ENCODE measurements around the gene SLC24A3. TPM values are rescaled to one million over a fixed set of nuclear protein-coding genes. Genes with fewer than 3 reads are reported as not detected.

Gene SLC24A3
- total RNA-seq (2014; rRNA removed; shearing (Covaris generic)) (2.5 and 3.0 TPM in 2 replicates), polyA plus RNA-seq (2016; fragmentation: Nextera tagmentation; extraction: Ambion mirVana) (0.81 and 1.2 TPM in 2 replicates)
- long read RNA-seq = 0 reads

DNA sequence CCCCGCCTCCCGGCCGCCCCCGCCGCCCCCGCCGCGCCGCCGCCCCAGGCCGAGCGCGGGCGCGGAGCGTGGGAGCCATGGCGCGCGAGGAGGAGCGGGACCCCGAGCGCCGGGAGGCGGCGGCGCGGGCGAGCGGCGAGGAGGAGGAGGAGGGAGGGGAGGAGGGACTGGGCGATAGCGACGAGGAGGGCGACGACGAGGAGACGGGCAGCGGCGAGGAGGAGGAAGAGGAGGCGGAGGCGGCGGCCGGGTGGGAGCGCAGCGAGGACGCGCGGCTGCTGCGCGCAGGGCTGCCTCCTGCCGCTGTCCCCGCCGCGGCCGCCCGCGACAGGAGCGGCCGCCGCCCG lies at the start of gene SLC24A3:
TSS of gene SLC24A3 (plus strand) at position 174 of the 347 bp plus-strand sequence.
- H3K4me3 Mint-ChIP-seq = peak within 1 kb of the TSS; percentile 75
- no peaks in the 10 kb centered on the region for H3K79me2 ChIP-seq (replicated peaks; ENCODE audit: insufficient read depth)
- peak within 1 kb of the TSS; percentile 69 for H3K4me3 ChIP-seq
- no peaks in the 10 kb centered on the region for H3K9me2 ChIP-seq (ENCODE audit: insufficient read depth)
- TF ChIP-seq, protein P1, sequence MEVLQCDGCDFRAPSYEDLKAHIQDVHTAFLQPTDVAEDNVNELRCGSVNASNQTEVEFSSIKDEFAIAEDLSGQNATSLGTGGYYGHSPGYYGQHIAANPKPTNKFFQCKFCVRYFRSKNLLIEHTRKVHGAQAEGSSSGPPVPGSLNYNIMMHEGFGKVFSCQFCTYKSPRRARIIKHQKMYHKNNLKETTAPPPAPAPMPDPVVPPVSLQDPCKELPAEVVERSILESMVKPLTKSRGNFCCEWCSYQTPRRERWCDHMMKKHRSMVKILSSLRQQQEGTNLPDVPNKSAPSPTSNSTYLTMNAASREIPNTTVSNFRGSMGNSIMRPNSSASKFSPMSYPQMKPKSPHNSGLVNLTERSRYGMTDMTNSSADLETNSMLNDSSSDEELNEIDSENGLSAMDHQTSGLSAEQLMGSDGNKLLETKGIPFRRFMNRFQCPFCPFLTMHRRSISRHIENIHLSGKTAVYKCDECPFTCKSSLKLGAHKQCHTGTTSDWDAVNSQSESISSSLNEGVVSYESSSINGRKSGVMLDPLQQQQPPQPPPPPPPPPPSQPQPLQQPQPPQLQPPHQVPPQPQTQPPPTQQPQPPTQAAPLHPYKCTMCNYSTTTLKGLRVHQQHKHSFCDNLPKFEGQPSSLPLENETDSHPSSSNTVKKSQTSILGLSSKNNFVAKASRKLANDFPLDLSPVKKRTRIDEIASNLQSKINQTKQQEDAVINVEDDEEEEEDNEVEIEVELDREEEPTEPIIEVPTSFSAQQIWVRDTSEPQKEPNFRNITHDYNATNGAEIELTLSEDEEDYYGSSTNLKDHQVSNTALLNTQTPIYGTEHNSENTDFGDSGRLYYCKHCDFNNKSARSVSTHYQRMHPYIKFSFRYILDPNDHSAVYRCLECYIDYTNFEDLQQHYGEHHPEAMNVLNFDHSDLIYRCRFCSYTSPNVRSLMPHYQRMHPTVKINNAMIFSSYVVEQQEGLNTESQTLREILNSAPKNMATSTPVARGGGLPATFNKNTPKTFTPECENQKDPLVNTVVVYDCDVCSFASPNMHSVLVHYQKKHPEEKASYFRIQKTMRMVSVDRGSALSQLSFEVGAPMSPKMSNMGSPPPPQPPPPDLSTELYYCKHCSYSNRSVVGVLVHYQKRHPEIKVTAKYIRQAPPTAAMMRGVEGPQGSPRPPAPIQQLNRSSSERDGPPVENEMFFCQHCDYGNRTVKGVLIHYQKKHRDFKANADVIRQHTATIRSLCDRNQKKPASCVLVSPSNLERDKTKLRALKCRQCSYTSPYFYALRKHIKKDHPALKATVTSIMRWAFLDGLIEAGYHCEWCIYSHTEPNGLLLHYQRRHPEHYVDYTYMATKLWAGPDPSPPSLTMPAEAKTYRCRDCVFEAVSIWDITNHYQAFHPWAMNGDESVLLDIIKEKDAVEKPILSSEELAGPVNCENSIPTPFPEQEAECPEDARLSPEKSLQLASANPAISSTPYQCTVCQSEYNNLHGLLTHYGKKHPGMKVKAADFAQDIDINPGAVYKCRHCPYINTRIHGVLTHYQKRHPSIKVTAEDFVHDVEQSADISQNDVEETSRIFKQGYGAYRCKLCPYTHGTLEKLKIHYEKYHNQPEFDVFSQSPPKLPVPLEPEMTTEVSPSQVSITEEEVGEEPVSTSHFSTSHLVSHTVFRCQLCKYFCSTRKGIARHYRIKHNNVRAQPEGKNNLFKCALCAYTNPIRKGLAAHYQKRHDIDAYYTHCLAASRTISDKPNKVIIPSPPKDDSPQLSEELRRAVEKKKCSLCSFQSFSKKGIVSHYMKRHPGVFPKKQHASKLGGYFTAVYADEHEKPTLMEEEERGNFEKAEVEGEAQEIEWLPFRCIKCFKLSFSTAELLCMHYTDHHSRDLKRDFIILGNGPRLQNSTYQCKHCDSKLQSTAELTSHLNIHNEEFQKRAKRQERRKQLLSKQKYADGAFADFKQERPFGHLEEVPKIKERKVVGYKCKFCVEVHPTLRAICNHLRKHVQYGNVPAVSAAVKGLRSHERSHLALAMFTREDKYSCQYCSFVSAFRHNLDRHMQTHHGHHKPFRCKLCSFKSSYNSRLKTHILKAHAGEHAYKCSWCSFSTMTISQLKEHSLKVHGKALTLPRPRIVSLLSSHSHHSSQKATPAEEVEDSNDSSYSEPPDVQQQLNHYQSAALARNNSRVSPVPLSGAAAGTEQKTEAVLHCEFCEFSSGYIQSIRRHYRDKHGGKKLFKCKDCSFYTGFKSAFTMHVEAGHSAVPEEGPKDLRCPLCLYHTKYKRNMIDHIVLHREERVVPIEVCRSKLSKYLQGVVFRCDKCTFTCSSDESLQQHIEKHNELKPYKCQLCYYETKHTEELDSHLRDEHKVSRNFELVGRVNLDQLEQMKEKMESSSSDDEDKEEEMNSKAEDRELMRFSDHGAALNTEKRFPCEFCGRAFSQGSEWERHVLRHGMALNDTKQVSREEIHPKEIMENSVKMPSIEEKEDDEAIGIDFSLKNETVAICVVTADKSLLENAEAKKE (CRISPR knock-in tag; IDR thresholded peaks at IDR 0.05) = no peak
- TF ChIP-seq ZNF331 (CRISPR knock-in tag; IDR thresholded peaks at IDR 0.05; ENCODE audit: low read depth) = no peak
- TF ChIP-seq EZH2phosphoT487 (IDR thresholded peaks at IDR 0.05; ENCODE audit: unreplicated experiment) = no peak
- TF ChIP-seq EZH2 (IDR thresholded peaks at IDR 0.05; ENCODE audit: low read depth, unreplicated experiment) = no peak
- no peak for TF ChIP-seq POLR2AphosphoS5 (IDR thresholded peaks at IDR 0.05; ENCODE audit: low read depth)
- TF ChIP-seq, protein P2, sequence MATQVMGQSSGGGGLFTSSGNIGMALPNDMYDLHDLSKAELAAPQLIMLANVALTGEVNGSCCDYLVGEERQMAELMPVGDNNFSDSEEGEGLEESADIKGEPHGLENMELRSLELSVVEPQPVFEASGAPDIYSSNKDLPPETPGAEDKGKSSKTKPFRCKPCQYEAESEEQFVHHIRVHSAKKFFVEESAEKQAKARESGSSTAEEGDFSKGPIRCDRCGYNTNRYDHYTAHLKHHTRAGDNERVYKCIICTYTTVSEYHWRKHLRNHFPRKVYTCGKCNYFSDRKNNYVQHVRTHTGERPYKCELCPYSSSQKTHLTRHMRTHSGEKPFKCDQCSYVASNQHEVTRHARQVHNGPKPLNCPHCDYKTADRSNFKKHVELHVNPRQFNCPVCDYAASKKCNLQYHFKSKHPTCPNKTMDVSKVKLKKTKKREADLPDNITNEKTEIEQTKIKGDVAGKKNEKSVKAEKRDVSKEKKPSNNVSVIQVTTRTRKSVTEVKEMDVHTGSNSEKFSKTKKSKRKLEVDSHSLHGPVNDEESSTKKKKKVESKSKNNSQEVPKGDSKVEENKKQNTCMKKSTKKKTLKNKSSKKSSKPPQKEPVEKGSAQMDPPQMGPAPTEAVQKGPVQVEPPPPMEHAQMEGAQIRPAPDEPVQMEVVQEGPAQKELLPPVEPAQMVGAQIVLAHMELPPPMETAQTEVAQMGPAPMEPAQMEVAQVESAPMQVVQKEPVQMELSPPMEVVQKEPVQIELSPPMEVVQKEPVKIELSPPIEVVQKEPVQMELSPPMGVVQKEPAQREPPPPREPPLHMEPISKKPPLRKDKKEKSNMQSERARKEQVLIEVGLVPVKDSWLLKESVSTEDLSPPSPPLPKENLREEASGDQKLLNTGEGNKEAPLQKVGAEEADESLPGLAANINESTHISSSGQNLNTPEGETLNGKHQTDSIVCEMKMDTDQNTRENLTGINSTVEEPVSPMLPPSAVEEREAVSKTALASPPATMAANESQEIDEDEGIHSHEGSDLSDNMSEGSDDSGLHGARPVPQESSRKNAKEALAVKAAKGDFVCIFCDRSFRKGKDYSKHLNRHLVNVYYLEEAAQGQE (IDR thresholded peaks at IDR 0.05; ENCODE audit: unreplicated experiment) = no peak
- TF ChIP-seq, protein P3, sequence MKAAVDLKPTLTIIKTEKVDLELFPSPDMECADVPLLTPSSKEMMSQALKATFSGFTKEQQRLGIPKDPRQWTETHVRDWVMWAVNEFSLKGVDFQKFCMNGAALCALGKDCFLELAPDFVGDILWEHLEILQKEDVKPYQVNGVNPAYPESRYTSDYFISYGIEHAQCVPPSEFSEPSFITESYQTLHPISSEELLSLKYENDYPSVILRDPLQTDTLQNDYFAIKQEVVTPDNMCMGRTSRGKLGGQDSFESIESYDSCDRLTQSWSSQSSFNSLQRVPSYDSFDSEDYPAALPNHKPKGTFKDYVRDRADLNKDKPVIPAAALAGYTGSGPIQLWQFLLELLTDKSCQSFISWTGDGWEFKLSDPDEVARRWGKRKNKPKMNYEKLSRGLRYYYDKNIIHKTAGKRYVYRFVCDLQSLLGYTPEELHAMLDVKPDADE (IDR thresholded peaks at IDR 0.05) = no peak
- no peak for TF ChIP-seq STAT1 (IDR thresholded peaks at IDR 0.05; ENCODE audit: unreplicated experiment)
- no peaks in the 10 kb centered on the region for H4K20me1 ChIP-seq (replicated peaks; ENCODE audit: insufficient read depth)
- H3K4me1 Mint-ChIP-seq = peaks cover 50% of the 10 kb centered on the region
- H3K9me3 Mint-ChIP-seq = no peaks in the 10 kb centered on the region; the same call in 2 of the 3 replicates
- no peak for ATAC-seq
- H3K27ac ChIP-seq (ENCODE audit: low read depth) = no peak within 1 kb of the TSS
- peak; percentile 64 for DNase-seq (ENCODE audit: low spot score)
- H3K27ac Mint-ChIP-seq = no peak within 1 kb of the TSS
- H2AFZ ChIP-seq = peak within 1 kb of the TSS; percentile 94
- H3F3A ChIP-seq (replicated peaks; ENCODE audit: low read depth) = no peaks in the 10 kb centered on the region
- H3K27me3 ChIP-seq (ENCODE audit: insufficient read depth) = peaks cover 40% of the 10 kb centered on the region
- H3K27me3 Mint-ChIP-seq (ENCODE audit: insufficient read depth, low read depth, poor library complexity) = peaks cover 33% of the 10 kb centered on the region
- peak within 1 kb of the TSS; percentile 84 for H3K4me2 ChIP-seq
- peaks cover 39% of the 10 kb centered on the region for H3K4me1 ChIP-seq (ENCODE audit: insufficient read depth)
- H3K36me3 ChIP-seq (ENCODE audit: insufficient read depth) = no peaks in the 10 kb centered on the region
- no peaks in the 10 kb centered on the region for H3K36me3 Mint-ChIP-seq (ENCODE audit: low read depth)
